ENCODE measurements around the gene TSPAN18.

DNA sequence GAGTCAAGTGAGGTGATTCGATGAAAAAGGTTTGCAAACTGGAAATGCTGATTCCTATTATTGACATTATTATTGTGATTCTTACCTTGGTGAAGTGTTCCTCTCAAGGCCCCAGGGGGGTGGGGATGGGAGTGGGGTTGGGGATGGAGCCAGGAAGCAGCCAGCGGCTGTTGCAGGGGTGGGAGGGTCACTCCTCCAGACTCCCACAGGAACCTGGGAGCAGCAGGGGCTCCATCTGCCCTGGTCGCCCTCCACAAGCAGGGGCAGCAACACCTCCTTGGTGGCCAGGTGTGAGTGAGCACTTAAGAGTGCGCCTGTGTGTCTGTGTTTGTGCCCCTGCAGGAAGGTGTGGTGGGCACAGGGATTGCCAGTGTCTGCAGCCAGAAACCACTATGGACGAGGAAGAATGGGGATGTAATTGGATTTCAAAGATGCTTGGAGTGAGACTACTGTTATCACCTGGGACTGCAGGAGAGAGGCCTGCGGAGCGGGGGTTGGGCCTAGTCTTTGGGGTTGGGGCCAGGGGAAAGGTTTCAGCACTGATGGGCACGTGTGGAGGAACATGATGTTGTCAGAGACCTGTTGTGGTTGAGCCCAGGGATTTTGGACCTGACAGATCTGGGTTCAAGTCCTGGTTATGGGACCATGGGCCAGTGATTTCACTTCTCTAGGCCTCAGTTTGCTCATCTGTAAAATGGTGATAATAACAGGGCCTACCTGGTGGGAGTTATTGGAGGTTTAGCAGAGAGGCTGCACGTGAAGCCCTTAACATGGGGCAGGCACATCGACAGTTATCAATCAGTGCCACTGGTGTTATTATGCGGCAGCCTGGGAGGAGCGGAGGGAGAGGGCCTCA lies 227.5 kb downstream of the TSPAN18 start:
- TF ChIP-seq, protein P1, sequence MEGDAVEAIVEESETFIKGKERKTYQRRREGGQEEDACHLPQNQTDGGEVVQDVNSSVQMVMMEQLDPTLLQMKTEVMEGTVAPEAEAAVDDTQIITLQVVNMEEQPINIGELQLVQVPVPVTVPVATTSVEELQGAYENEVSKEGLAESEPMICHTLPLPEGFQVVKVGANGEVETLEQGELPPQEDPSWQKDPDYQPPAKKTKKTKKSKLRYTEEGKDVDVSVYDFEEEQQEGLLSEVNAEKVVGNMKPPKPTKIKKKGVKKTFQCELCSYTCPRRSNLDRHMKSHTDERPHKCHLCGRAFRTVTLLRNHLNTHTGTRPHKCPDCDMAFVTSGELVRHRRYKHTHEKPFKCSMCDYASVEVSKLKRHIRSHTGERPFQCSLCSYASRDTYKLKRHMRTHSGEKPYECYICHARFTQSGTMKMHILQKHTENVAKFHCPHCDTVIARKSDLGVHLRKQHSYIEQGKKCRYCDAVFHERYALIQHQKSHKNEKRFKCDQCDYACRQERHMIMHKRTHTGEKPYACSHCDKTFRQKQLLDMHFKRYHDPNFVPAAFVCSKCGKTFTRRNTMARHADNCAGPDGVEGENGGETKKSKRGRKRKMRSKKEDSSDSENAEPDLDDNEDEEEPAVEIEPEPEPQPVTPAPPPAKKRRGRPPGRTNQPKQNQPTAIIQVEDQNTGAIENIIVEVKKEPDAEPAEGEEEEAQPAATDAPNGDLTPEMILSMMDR (conservative IDR thresholded peaks at IDR 0.05; ENCODE audit: low read length), result no peak
- TF ChIP-seq EZH2phosphoT487 (IDR thresholded peaks at IDR 0.05; ENCODE audit: borderline replicate concordance, low read depth, low read length), result no peak
